ENCODE results near the gene KRT78.

GRCh38 chr12:52839436-52840105, 9.2 kb downstream of the KRT78 start:
- TF ChIP-seq, protein P1, sequence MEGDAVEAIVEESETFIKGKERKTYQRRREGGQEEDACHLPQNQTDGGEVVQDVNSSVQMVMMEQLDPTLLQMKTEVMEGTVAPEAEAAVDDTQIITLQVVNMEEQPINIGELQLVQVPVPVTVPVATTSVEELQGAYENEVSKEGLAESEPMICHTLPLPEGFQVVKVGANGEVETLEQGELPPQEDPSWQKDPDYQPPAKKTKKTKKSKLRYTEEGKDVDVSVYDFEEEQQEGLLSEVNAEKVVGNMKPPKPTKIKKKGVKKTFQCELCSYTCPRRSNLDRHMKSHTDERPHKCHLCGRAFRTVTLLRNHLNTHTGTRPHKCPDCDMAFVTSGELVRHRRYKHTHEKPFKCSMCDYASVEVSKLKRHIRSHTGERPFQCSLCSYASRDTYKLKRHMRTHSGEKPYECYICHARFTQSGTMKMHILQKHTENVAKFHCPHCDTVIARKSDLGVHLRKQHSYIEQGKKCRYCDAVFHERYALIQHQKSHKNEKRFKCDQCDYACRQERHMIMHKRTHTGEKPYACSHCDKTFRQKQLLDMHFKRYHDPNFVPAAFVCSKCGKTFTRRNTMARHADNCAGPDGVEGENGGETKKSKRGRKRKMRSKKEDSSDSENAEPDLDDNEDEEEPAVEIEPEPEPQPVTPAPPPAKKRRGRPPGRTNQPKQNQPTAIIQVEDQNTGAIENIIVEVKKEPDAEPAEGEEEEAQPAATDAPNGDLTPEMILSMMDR (IDR thresholded peaks at IDR 0.05) = no peak
- no peak for TF ChIP-seq POLR2A (IDR thresholded peaks at IDR 0.05)

All from stomach (tissue), 4 donors.